Endothelial cell (in vitro differentiated cells): ENCODE measurements around the gene ZNG1B. TPM values are rescaled to one million over a fixed set of nuclear protein-coding genes. Genes with fewer than 3 reads are reported as not detected.

ENCODE experiments used
- total RNA-seq: library from RNA; stranded (reverse); fragmentation: NEBNext Ultra II Directional; extraction: Animal tissue kit (Norgen Biotek cat#: 25700); gene quantifications from one replicate; pipeline ENCODE4 v1.2.1, GENCODE V29; 2021; ENCODE audit not compliant: unreplicated experiment

Gene ZNG1B
- total RNA-seq, 1 donor from 2014 or later = 29.3 TPM

Other genes with a start within 250 kb of the ZNG1B start
- 2.1 TPM for gene PAX8, start 158.8 kb upstream of the ZNG1B start, total RNA-seq
- gene FOXD4L1, start 61.0 kb downstream of the ZNG1B start, total RNA-seq = not detected
- 17.4 TPM for gene RABL2A, start 189.6 kb downstream of the ZNG1B start, total RNA-seq